A549 (cell line): ENCODE data around the gene WNT6.

Experiments
- CEBPB ChIP-seq, 2 experiments: fragments of >200 bp in 1 of 2; sonication (Bioruptor Twin) in 1 of 2; formaldehyde crosslinking in 1 of 2; IDR thresholded peaks; 2 replicates each; pipeline ENCODE4 v1.6.1; 2012 to 2016
- EP300 ChIP-seq, 2 experiments: fragments of >200 bp; sonication (Bioruptor Twin); formaldehyde crosslinking; IDR thresholded peaks; 2 replicates in 1 of 2; 3 replicates in 1 of 2; pipeline ENCODE4 v1.6.1; 2016 to 2017
- POLR2AphosphoS2 ChIP-seq: conservative IDR thresholded peaks from 2 replicates; pipeline ENCODE4 v1.6.1; 2012; ENCODE audit warnings: low read length, improper control_type of control experiment, inconsistent platforms
- RAD21 ChIP-seq, 2 experiments: fragments of >200 bp in 1 of 2; sonication (Bioruptor Twin) in 1 of 2; formaldehyde crosslinking in 1 of 2; IDR thresholded peaks in 1 of 2; conservative IDR thresholded peaks in 1 of 2; 2 replicates in 1 of 2; 3 replicates in 1 of 2; pipeline ENCODE4 v1.6.1; 2012 to 2018; ENCODE audit warnings: inconsistent platforms in 1 of 2
- TF ChIP-seq, protein P1 (sequence below): fragments of >200 bp; sonication (Bioruptor Twin); formaldehyde crosslinking; IDR thresholded peaks from 3 replicates; pipeline ENCODE4 v1.5.1; 2016
- TF ChIP-seq, protein P2 (sequence below): fragments of 450-650 bp; IDR thresholded peaks from 2 replicates; pipeline ENCODE4 v1.6.1; 2014; ENCODE audit warnings: antibody characterized with exemption

DNA sequence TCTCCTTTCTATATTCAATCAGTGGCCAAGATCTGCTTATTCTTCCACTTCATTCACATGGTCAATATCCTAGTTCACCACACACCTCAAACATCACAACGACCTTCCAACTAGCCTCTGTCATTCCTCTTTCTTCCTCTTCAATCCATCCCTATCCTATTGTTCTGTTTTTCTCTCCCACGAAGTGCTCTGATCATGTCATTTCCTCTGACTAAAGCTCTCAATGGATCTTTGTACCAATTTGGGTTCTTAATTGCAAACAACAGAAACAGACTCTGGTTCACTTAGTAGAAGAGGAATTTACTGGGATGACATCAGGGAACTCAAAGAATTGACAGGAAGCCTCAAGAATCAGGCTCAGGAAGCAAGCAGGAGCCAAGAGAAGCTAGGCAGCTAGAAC is 44.6 kb downstream of the WNT6 start:
- TF ChIP-seq RAD21 (conservative IDR thresholded peaks at IDR 0.05 in 1 of 2, IDR thresholded peaks at IDR 0.05 in 1 of 2) = no peak
- TF ChIP-seq, protein P1, sequence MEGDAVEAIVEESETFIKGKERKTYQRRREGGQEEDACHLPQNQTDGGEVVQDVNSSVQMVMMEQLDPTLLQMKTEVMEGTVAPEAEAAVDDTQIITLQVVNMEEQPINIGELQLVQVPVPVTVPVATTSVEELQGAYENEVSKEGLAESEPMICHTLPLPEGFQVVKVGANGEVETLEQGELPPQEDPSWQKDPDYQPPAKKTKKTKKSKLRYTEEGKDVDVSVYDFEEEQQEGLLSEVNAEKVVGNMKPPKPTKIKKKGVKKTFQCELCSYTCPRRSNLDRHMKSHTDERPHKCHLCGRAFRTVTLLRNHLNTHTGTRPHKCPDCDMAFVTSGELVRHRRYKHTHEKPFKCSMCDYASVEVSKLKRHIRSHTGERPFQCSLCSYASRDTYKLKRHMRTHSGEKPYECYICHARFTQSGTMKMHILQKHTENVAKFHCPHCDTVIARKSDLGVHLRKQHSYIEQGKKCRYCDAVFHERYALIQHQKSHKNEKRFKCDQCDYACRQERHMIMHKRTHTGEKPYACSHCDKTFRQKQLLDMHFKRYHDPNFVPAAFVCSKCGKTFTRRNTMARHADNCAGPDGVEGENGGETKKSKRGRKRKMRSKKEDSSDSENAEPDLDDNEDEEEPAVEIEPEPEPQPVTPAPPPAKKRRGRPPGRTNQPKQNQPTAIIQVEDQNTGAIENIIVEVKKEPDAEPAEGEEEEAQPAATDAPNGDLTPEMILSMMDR = no peak
- TF ChIP-seq, protein P2, sequence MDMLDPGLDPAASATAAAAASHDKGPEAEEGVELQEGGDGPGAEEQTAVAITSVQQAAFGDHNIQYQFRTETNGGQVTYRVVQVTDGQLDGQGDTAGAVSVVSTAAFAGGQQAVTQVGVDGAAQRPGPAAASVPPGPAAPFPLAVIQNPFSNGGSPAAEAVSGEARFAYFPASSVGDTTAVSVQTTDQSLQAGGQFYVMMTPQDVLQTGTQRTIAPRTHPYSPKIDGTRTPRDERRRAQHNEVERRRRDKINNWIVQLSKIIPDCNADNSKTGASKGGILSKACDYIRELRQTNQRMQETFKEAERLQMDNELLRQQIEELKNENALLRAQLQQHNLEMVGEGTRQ = no peak
- TF ChIP-seq CEBPB (IDR thresholded peaks at IDR 0.05) = no peak
- no peak for TF ChIP-seq POLR2AphosphoS2
- TF ChIP-seq EP300 (IDR thresholded peaks at IDR 0.05) = no peak
